NB4 (cell line): ENCODE measurements around the gene TBXAS1.

Experiments
- CTCF ChIP-seq: IDR thresholded peaks from one replicate; pipeline ENCODE4 v1.5.1; 2012; ENCODE audit warnings: low read depth, low read length
- POLR2A ChIP-seq: IDR thresholded peaks from 2 replicates; pipeline ENCODE4 v1.6.1; 2011; ENCODE audit warnings: mild to moderate bottlenecking; ENCODE audit not compliant: insufficient read length; ENCODE audit errors: extremely low read depth

- TF ChIP-seq POLR2A: no peak
- TF ChIP-seq CTCF: no peak
Measured at GRCh38 chr7:139867847-139868246, 38.8 kb downstream of the TBXAS1 start.
